Stimulated activated CD8-positive, alpha-beta memory T cell treated with anti-CD3 and anti-CD28 coated beads, Interleukin-4, amount 100 ng/mL, for 48 hours (primary cell): ENCODE results near the gene SERPINA10.

ENCODE experiments used
- DNase-seq: peaks from one replicate; pipeline ENCODE4 v3.0.0-alpha.2; 2020

Gene SERPINA10

DNA sequence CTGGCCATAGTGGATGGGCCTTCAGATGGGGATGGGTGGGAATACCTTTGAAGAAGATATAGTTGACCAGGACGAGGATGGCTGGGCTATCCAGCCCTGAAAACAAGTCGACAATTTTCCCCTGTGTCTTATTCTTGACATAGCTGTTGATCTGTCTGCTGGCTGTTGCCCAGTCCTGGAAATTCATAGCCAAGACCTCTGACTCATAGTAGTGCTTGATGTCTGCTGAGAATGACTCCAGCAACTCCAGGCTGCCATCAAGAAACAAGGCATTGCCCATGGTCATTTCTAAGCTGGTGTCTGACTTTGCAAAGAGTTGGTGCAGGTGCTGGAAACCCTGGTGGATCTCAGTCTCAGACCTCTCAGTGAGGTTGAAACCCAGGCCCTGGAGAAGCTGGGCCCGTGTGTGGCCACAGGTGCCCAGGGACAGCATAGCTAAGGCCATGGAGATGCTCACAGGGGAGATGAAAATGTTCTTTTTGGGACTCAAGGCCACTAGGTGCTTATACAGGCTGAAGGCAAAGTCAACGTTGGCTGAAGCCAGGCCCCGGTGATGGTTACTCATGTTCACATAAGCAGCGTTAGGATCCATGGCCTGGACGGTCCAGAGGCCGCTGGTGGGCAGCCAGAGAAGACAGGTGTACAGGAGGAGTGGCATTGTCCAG, 21.1 kb upstream of the SERPINA10 start:
- peak; percentile 10 for DNase-seq

DNA sequence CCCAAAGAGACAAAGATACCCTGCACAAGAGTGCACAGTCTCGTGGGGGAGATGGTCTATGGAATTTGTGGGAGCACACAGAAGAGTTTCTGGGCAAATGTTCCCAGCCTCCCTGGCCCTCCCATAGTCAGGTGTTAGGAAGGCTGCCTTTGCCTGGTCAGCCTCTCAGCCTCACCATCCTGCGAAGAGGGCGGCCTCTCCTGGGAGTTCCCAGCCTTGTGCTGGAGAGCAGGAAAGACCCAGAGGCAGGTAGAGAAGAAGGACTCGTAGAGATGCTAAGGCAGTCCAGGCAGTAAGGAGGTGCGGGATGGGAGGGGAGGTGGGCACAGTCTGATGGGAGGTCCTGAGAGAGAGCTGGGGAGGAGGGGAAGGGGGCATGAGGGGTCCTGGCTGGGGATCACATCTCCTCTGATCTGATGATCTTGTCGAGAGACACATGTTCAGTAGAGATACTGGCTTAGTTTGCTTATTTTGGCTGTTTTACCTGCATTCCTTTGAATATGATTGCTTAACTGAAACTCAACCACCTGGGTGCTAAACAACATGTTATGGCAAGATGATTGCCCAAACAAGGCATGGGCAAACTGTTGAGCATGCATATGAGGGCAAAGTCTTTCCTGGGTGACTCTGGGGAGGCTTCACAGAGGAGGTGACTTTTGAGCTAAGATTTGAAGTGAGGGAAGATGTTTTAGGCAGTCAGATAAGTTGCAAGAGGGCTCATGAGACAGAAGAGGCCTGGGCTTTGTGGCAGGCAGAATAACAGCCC, 19.6 kb upstream of the SERPINA10 start:
- DNase-seq, result peak; percentile 6

DNA sequence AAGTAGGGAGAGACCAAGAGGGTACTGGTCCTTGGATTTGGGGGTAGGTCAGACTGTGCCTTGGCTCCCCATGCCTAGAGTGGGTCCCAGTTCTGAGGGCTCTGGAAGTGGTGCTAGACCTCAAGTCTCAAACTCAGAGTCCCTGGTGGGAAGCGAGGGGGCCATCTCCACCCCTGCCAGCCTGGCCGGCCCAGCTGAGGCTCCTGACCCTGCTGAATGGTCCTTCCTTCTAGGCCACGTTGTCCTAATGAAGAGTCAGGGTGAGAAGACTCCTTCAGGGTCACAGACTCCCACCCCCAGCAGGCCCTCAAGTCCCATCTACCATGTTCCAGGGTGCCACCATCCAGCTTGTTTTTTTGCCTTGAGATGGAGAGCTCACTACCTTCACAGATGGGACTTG, 17.2 kb upstream of the SERPINA10 start:
- DNase-seq, result no peak

DNA sequence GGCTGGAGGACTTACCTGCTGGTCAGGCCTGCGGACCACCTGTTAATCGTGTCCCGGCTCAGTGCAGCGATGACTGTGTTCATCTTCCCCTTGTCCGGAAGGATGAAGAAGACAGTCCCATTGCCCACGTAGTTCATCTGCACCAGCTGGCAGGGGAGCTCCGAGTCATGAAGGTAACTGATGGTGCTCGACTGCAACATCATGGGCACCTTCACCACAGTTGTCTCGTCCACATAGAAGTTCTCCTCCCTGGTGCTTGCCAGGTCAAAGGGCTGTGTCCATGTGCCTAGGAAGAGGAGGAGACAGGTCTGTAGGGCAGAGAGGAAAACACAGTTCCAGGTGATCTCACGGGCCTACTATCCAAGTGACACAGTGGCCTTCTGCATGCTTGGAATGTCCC, 16.7 kb upstream of the SERPINA10 start:
- DNase-seq, result peak; percentile 17

DNA sequence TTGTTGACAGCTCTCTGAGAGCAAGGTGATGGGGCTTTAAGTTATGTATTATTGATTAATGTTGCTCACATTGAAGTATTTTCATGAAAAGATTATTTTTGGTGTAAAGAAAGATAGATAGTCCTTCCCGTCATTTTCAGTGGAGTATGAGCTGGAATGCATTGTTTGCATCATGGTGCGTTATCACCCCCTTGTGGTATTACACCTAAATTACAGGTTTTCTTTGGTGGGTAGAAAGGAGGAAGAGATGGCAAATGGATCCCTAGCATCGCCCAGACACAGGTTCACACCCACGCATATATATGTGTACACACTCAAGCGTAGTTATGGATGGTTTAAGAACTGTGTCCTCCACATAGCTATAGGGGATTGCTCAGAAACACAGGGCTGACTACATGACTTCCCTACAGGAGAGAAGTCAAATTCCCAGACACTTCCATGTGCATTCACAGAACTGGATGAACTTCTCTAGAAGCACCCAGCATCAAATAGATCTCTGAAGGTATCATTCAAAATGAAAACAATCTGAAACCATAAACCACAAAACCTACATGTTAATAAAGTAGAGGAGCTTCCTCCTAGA, 14.4 kb upstream of the SERPINA10 start:
- no peak for DNase-seq

DNA sequence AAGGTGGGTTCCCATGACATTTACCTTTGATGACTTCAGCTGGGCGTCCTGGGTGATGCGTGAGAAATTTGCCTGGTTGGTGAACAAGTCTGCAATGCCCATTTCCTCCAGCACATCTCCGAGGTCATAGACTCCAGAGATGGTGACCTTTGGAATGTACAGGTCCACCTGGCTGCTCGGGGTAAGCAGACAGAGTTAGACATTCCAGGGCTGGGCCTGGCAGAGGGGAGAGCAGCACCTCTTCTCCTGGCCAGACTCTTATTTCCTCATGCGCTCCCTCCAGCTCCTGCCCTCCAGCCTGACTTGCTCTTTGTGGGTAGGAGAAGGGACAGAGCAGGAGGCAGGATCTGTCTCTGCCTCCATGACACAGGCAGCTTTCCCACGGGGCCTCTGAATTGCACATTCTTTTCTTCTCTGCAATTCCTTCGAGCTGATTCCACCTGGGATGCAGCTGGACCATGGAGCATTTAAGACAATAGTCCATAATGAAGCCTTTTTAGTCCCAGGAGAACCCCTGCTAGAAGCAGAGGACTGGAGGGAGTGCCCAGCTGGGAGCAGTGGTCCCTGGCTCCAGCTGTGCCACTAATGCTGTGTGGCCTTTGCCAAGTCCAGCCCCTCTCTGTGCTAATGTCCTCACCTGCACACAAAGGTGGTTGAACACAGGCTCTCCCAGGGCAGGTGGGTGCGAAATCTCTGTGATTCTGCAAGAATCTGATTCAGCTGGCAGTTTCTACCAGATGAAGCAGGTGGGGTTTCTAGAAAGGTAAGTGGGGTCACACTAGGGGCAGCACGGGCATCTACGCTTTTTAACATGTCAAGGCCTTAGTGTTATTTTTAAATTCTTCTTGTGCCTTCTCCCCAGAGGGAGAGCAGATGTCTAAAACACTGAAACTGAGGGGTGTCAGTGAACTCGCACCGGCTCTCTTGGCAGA, 13.2 kb upstream of the SERPINA10 start:
- peak; percentile 11 for DNase-seq

DNA sequence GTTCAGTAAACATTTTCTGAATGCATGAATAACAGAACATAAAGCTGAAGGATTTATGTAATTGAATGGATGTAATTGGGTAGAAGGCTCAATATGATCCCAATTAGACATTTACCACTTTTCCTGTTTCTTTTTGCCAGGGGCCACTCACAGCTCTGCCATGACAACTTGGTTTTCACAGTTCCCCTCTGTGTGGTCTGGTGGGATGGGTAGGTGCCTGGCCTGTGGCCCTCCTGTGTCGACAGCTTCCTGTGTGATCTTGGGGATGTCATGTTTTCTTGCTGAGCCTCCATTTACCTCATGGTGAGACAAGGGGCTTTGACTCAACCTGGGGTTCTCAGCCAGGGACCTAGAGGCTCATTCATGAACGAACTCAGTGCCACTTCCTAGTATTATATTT, 12.6 kb upstream of the SERPINA10 start:
- DNase-seq, result peak; percentile 13

DNA sequence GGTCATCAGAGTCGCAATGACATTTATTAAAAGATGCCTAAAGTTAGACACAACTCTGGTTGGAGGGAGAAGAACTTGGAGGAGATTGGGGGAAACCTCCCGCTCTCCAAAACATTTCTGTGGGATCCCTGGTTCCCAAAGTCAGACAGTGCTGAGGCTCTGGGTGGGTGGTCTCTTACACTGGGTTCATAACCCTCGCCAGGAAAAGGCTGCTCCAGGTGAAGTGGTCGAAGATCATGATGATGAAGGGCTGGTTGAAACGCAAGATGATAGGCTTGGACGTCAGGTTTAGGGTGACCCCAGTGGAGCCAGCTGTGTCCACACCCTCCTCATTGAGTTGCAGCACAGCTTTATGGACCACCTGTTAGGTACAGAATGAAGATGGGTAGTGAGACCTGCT, 11.2 kb upstream of the SERPINA10 start:
- peak; percentile 6 for DNase-seq

DNA sequence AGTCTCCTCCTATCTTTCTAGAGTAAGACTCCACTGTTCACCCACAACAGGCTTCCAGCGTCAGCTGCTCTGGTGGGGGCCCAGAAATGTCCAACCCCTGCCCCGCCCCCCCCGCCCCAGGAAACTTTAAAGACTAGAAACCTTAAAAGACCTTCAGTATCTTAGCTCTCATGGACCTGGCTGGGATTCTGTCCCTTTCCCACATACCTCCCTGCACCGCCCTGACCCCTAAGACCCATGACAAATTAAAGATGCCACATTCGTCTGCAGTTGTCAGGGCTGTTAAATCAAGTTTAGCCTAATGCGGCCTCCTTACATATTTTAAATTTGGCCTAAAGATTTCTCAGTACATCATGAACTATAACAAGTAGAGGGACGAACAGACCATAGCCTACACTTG, 10.0 kb upstream of the SERPINA10 start:
- no peak for DNase-seq

DNA sequence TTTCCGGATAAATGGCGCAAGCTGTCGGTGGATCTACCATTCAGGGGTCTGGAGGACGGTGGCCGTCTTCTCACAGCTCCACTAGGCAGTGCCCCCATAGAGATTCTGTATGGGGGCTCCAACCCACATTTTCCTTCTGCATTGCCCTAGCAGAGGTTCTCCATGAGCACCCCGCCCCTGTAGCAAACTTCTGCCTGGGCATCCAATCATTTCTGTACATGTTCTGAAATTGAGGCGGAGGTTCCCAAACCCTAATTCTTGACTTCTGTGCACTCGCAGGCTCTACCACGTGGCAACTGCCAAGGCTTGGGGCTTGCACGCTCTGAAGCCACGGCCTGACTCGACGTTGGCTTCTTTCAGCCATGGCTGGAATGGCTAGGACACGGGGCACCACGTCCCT, 5.1 kb upstream of the SERPINA10 start:
- no peak for DNase-seq

DNA sequence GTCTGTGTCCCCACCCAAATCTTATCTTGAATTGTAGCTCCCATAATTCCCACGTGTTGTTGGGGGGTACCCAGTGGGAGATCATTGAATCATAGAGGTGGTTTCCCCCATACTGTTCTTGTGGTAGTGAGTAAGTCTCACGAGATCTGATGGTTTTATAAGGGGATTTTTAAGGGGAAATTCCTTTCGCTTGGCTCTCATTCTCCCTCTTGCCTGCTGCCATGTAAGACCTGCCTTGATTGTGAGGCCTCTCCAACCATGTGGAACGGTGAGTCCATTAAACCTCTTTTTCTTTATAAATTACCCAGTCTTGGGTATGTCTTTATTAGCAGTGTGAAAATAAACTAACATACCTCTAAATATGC, 3.1 kb upstream of the SERPINA10 start:
- DNase-seq, result peak; percentile 10

DNA sequence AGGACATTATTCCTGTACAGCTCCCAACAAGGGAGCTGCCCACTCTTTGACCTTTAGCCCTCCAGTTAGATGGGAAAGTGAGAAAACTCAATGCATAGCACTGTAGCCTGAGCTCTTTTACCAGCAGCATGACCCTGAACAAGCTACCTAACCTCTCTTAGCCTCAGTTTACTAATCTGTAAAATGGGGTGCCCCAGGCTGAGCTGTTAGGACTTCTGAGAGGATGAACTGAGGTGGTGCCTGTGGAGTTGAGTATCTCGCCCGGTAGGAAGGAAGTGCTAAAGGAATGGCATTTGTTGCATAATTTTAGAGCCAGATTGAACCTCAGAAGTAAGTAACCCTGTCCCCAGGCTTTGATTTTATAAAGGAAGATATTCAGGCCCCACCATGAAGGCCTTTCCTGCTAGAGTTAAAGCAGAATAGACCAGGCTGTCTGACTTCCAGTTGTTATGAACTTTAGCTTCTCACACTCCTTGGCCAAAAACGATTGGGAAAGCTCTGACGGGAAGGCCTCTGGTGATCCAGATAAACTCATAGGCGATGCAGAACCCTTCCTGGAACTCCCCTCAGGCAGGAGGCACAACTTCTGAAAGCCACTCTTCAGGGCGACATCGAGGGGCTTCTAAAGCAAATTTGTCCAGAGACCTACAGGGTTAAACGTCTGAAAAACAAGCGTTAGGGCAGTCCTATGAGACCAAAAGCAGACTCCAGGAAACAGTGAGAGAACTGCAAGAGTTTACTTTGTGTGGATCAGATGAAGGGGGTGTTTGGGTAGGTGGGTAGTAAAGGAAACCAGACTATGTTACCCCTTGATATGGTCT, 2.5 kb upstream of the SERPINA10 start:
- DNase-seq, result peak; percentile 10

DNA sequence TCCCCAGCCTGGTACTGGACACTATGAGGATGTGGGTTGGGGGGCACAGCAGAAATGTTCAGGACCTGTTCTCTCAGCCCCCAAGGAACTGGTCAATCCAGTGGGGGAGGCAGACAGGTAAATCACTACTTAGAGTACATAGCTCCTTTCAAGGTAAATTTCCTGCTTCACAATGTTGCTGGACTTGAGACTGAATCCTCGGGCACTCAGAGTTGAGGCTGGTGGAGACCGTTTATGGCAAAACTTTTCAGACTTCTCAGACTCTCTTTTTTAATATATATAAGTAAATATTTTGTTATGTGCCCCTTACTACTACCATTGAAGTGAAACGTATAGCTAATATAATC, 483 bp upstream of the SERPINA10 start:
- peak; percentile 12 for DNase-seq

DNA sequence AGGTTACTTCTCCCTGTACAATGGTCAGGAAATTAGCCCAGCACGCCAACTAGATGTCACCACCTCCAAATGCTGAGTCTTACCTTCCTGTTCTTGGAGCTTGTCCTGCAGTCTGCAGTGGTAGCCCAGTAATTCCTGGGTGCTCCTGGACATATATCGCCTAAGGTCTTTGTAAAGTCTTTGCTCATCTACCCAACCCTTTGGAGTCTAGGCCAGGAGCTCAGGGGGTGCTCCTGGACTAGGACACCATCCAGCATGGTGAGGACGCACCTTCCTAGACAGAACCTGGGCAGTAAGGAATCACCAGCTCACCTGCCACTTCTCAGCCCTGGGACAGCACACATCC, 569 bp downstream of the SERPINA10 start:
- no peak for DNase-seq

DNA sequence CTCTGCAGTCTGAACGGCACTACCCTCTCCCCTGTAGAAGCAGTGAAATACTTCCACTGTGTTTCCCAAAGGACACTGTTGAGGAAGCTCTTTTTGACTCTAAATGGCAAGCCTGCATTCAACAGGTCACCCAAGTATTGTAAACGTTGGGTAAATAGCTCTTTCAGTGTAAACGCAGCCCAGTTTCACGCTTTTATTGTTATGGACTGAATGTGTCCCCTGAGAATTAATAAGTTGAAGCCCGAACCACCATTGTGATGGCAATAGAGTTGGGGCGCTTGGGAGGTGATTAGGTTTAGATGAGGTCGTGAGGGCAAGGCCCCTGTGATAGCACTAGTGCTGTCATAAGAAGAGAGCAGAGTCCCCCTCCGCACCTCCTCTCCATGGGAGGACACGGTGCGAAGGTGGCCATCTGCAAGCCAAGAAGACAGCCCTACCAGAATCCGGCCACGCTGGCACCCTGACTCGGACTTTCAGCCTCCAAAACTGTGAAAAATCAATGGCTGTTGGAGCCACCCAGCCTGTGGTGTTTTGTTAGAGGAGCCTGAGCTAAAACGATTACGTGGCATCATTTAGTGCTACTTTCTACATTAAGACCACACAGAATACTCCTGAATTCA, 1.1 kb downstream of the SERPINA10 start:
- DNase-seq, result no peak

DNA sequence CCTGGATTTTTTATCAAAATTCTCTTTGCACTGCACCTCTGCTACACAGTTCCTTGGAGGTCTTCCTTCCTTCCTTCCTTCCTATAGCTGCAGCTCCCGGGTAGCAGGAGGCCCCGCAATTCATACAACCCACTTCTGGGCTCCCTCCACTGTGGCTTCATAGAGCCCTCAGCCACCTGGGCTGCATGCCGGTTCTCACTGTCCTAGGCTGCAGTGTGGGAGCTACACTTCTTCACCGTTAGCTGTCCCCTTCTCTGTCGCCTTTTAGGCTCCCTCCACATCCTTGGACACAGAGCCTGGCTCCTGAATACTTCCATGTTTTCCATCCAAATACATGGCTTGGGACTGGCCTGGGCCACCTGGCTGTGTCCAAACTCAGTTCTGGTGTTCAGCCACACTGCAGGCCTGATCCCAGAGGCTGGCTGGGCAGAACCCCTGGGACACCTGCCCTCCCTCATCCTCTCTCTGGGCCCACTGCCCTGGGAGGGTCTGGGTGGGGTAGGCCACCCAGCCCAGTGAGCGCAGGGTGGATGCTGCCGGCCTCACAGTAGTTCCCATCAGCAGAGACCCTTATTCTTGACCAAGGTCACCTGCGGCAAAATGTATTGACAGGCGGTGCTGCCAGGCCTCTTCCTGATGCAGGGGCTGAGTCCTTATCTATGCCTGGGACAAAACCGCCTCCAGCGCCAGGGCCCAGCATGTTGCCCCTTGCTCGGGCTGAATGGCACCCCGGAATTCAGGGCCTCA, 1.7 kb downstream of the SERPINA10 start:
- DNase-seq, result no peak

DNA sequence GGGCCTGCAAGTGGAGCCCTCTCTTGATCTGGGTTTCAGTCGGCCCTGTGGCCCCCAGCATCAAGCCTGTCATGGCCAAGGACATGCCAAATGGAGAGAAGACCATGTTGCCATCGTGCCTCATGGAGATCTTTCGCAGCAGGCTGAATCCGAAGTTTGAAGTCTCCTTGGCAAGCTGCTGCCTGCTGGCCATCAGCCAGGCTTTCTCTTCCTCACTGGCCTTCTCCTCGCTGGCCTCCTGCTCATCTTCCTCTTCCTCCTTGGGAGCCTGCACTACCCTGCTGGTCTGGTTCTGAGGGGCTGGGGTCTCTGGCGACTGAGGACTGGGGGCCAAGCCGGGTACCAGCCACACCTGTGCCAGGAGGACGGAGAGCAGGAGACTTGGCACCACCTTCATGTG, 2.9 kb downstream of the SERPINA10 start:
- DNase-seq, result no peak

DNA sequence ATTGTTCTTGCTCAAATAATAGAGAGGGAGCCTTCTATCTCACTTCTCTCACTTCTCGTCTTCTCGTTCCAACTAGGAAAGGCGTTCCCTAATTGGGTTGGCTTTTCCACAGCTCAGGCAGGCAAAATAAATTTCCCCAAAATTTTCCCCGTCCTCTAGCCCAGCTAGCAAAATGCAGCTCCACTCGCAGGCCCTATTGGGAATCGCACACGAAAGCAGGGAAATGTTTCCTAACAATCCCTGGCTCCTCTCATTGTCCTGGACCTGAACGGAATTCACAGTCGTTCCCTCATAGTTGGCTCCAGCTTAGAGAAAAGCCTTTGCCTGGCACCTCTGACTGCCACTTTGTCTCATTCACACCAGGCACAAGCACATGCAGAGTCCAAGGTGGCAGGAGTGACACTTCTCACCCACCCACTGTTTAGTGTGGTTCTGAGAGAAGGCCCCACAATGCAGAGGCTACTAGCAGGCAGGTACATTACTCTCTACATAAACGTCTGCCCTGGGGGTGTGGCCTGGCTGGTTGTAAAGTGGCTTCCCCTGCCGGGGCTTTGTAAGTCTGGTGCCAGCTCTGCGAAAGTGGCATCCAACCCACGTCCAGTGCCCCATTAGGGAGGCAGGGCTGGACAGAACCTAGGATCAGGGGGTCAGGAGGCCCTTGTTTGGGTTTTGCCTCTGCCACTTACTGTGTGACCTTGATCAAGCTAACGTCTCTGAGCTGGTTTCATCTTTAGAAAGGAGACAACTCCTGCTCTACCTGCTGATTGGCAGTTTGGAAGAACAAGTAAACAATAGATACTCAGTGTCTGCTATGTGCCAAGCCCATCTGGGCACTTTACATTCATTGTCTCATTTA, 4.2 kb downstream of the SERPINA10 start:
- no peak for DNase-seq

DNA sequence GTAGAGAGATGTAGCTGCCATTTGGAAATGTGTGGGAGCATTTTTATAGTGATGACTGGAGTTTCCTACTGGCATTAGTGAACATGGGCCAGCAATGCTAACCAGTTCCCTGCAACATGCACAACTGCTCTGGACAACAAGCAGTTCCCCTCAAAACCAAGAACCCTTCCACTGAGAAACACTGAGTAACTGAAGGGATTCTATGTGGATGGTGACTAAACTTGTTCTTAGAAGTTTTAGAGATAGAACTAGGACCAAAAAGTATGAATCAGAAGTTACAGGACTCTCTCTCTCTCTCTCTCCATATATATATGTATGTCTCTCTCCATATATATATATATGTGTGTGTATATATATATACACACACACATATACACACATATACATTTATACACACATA, 7.9 kb downstream of the SERPINA10 start:
- no peak for DNase-seq

DNA sequence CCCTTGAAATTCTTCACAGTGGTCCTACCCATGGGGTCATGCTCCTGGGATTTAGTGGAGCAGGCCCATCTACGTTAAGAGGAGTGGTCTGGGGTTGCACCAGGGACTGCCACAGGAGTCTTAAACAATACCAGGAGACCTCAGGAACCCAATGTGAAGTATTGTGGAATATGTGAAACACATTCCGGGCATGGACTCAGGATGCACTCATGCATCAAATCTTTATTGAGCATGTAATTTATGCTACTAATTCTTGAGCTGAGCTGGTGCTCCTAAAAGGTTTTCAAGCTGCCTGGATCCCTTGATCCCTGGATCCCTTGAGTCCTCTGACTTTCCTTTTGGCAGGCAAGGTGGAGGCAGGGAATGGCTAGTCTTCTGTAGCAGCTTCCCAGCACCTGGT, 8.8 kb downstream of the SERPINA10 start:
- no peak for DNase-seq
